Hematopoietic multipotent progenitor cell treated with erythropoietin and hydrocortisone succinate and interleukin-3 and kit ligand, for 15 days (in vitro differentiated cells): ENCODE results near the gene NPY4R.
"Not testable (repeated sequence)": the region's sequence is repeated elsewhere in the genome, so short reads cannot be mapped to it uniquely, and the experiment has no call there.

ENCODE experiments used
- DNase-seq: peaks from one replicate; pipeline ENCODE4 v3.0.0-alpha.2; 2015; ENCODE audit warnings: low spot score

The NPY4R gene

GRCh38 chr10:46455992-46456391, 9.8 kb downstream of the NPY4R start:
- DNase-seq: not testable (repeated sequence)

DNA sequence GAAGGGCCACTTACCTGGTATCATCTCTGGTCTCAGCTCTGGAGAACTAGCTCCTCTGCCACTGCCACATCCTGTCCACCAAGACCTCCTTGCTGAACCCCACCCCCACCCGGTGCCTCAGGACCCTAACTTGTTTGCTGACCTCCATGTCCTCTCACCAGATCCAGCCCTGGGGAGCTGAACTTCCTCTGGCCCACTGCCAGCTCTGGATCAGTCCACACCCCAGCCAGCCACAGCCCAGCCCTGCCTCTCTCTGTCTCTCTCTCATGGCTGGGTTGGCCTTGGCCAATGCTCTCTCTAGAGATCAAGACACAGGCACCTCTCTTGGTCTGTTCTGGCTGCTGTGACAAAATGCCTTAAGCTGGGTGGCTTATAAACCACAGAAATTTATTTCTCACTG, 14.4 kb downstream of the NPY4R start:
- DNase-seq: not testable (repeated sequence)

GRCh38 chr10:46450829-46451228, 14.9 kb downstream of the NPY4R start:
- not testable (repeated sequence) for DNase-seq

DNA sequence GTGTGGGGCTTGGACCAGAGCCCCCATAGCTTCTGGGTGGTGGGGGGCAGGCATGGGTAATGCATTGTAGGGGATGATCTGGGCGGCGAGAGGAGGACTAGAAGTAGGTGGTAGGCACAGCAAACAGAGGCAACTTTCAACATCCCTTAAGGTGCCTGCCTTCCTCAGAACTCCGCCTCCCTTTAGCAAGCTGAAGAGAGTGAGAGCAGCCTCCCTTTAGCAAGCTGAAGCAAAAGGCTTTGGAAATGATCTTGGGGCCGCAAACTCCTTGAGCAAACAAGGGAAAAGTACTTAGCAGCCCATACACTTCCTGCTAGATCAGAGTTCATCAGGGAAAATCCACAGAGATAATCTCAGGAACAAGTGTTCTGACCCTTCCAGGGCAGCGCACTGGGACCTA, 18.3 kb downstream of the NPY4R start:
- not testable (repeated sequence) for DNase-seq

GRCh38 chr10:46445389-46446122, 20.2 kb downstream of the NPY4R start:
- not testable (repeated sequence) for DNase-seq

DNA sequence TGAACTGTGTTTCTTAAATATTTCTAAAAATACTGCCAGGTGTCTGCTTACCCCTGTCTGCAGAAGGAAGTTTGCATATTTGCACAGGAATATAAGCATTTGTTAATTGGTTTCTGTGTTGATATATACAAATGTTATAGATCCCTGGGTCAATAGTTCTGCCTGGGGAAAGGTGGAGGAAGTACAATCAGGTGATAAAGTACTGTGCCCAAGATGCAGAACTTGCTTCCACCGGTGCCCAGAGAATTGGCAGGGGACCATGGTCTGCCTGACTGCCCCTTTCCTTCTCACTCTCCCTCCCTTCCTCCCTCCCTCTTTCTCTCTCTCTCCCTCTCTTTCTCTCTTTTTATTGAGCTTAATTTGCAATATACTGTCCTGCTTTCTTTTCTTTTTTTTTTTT, 22.3 kb downstream of the NPY4R start:
- not testable (repeated sequence) for DNase-seq

DNA sequence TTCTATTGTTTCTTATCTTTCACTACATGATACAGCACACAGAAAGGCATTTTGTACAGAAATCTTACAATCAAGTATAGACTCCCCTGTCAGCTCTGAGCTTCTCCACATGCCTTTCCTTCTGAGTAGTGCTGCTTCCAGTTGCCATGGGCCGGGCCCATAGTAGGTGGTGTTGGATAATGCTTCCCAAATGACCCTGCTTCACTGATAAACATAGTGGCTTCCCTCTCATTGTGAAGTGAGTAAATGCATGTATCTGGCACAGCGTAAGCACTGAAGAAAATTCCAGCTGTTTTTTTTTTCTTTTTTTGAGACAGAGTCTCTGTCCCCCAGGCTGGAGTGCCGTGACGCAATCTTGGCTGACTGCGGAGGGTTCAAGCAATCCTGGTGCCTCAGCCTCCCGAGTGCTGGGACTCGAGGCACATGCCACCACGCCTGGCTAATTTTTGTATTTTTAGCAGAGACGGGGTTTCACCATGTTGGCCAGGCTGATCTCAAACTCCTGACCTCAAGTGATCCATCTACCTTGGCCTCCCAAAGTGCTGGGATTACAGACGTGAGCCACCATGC, 23.0 kb downstream of the NPY4R start:
- DNase-seq: not testable (repeated sequence)

- DNase-seq: peak; percentile 23
Observed at GRCh38 chr10:46441837-46442278, 23.9 kb downstream of the NPY4R start.

DNA sequence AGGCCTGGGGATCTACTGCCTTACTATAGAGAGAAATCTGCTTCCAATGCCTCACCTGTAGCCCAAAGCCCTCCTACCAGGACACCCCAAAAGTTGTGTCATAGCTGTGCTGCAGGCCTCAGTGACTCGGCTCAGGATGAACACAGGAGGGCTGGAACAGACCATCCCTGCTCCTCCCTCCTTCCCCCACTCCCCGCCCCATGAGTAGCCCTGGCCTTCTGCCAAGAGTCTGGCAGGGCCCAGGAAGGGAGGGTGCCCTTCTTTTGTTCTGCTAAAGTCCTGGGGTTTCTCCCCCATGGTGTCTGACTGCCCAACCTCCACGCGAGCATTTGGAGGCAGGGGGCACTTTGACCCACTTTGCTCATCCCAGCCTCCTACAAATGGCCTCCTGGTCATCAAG, 24.8 kb downstream of the NPY4R start:
- not testable (repeated sequence) for DNase-seq

DNA sequence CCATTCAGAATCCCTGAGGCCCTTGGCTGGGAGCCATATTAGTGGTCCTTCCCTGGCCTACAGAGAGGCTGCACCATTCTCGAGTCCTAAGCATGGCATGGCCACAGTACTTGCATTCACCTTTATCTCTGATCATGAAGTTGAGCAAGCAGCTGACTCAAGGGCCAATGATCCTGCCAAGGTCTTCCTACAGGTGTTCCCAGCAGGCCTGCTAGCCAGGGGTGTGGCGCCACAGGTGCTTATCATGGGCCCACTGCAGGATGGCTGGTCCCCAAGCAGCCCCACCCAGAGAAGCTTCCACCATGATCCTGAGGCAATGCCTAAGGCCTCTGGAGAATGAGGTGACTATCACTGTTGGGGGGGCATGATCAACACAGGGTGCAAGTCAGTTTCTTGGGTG, 42.2 kb downstream of the NPY4R start:
- not testable (repeated sequence) for DNase-seq

GRCh38 chr10:46419570-46420379, 46.0 kb downstream of the NPY4R start:
- not testable (repeated sequence) for DNase-seq

DNA sequence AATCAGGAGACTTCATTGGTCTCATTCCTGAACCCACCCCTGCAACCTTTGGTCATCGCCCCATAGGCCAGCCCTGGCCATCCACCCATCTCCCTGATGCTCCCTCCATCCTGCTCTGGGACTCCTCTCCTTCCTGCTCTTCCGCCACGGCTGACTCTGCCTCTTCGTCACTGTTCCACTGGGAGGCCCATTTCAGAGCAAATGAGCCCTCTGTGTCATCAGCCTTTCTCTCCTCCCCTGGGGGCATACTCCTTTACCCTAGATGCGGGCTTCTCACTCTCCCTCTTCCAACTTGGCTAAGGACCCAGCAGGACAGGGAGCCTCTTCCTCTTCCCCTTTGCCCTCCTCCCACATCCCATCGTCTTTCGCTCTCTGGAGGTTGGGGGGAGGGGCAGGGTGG, 47.5 kb downstream of the NPY4R start:
- DNase-seq: not testable (repeated sequence)

- DNase-seq: not testable (repeated sequence)
Observed at GRCh38 chr10:46415291-46415690, 50.5 kb downstream of the NPY4R start.

DNA sequence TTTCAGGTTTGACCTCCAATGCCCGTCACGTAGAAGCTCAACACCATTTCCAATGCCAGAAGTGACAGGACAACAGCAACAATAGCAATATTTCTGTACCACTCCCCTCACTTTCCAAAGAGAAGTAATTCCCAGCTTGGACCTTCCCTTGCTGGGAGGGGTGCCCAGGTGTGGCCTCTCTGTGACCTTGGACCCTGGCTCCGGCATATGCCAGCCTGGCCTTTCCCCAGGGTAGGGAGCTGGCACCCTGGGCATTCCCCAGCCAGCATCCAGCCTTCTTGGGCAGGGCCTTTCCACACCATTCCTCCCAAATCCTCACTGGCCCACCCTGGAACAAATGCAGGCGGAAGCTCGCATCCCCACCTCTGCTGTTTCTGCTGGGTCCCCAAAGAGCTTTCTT, 53.1 kb downstream of the NPY4R start:
- DNase-seq: not testable (repeated sequence)

DNA sequence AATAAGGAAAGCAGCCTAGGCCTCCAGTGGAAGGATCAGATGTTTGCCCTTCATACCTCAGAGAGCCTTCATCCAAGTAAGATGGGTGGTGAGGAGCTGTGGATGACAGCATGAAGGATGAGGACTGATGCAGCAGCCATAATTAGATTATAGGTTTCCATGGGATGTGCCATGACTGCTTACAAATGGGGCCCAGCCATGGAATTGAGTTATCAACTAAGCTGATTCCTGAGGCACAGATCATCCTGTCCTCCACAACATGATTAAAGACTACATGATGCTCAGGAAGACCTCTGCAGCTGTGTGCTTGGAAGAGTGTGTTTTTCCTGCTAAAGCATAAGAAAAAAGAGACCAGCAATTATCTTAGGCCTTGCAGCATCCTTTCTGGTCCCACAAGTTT, 54.6 kb downstream of the NPY4R start:
- DNase-seq: not testable (repeated sequence)
